ENCODE data around the gene NPLOC4.

Gene NPLOC4

DNA sequence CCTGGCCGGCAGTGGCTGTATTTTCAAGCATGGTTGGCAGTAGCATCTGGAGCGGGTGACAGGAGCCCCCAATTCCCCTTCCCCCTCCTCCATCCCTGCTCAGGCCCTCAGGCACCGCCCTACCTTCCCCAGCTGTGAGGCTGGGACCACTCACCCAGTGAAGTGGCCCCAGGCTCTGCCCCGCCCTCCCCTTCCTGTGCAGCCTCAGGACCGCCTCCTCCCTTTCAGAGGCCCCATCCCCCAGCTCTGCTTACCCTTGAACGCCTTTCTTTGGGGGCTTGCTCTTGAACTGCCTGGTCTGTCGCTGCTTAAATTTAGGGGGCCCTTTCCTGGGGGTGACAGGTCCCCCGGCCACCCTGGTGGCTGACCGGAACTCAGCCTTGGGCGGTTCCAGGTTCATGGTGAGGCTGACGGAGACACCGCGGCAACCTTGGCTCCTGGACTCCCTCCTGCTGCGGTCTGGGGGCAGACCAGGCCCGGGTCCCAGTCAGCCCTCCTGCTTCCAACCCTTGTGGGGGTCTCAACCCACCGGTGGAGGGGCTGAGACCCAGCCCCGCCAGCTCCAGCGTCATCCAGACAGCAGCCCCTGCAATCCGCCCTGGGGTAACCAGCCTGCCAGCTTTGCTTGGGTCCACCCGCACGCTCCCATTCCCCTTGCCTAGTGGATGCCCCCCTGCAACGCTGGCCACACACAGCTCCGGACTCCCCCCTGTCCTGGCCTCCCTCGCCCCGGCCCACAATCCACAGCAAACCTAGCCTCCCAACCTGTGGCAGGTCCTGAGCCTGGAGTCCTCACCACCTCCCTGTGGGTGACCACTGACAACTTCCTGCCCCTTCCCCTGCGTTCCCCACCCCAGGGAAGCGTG is 16.2 kb upstream of the NPLOC4 start (continued):
- TF ChIP-seq ZNF23 (tag by site-specific recombination; IDR thresholded peaks at IDR 0.05; ENCODE audit: borderline replicate concordance) (no peak), SP3 (tag by site-specific recombination; IDR thresholded peaks at IDR 0.05) (no peak), GLIS1 (tag by site-specific recombination; IDR thresholded peaks at IDR 0.05) (peak; percentile 83), GLIS2 (tag by site-specific recombination; IDR thresholded peaks at IDR 0.05) (peak; percentile 66), ZNF624 (tag by site-specific recombination; IDR thresholded peaks at IDR 0.05) (no peak)

DNA sequence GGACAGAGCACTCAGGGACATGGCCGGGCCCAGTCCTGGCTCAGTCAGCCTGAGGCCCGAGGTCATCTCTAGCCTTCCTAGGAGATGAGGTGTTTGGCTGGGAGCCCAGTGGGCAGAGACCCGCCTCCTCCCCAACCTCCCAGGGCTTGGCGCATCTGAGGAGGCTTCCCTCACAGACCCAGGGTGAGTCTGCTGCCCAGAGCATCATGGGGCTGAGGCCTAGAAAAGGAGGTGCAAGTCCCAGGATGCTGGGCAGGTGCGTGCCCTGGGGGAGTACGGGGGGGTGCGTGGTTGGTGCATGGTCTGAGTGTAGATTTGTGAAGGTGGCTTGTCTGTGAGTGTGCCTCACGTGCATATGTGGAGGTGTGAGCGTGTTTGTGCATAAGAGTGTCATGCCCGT is 14.8 kb upstream of the NPLOC4 start:
- no peak overlapping the region for H3K27ac ChIP-seq (ENCODE audit: extremely low read depth, low read depth, low read length)
- no peaks in the 10 kb centered on the region for H3K9me3 ChIP-seq (ENCODE audit: control insufficient read depth, insufficient read depth, low read depth, low read length)
- no peaks in the 10 kb centered on the region for H3K4me1 ChIP-seq (ENCODE audit: control insufficient read depth, insufficient read depth, low read length)
- no peak for TF ChIP-seq REPIN1 (tag by site-specific recombination; IDR thresholded peaks at IDR 0.05; ENCODE audit: low read depth)
- no peak for TF ChIP-seq ZSCAN30 (tag by site-specific recombination; IDR thresholded peaks at IDR 0.05)
- TF ChIP-seq ZBTB8A (tag by site-specific recombination; IDR thresholded peaks at IDR 0.05): no peak
- TF ChIP-seq SETDB1 (IDR thresholded peaks at IDR 0.05; ENCODE audit: insufficient read length, low read length): no peak
- no peak for TF ChIP-seq ZNF184 (tag by site-specific recombination; IDR thresholded peaks at IDR 0.05)
- TF ChIP-seq, protein P1, sequence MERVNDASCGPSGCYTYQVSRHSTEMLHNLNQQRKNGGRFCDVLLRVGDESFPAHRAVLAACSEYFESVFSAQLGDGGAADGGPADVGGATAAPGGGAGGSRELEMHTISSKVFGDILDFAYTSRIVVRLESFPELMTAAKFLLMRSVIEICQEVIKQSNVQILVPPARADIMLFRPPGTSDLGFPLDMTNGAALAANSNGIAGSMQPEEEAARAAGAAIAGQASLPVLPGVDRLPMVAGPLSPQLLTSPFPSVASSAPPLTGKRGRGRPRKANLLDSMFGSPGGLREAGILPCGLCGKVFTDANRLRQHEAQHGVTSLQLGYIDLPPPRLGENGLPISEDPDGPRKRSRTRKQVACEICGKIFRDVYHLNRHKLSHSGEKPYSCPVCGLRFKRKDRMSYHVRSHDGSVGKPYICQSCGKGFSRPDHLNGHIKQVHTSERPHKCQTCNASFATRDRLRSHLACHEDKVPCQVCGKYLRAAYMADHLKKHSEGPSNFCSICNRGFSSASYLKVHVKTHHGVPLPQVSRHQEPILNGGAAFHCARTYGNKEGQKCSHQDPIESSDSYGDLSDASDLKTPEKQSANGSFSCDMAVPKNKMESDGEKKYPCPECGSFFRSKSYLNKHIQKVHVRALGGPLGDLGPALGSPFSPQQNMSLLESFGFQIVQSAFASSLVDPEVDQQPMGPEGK (tag by site-specific recombination; IDR thresholded peaks at IDR 0.05): peak; percentile 29
- TF ChIP-seq GLIS1 (tag by site-specific recombination; IDR thresholded peaks at IDR 0.05): peak; percentile 97
- no peak for TF ChIP-seq ZNF202 (tag by site-specific recombination; IDR thresholded peaks at IDR 0.05; ENCODE audit: borderline replicate concordance)
- no peak for TF ChIP-seq ZNF501 (tag by site-specific recombination; IDR thresholded peaks at IDR 0.05)
- TF ChIP-seq, protein P2, sequence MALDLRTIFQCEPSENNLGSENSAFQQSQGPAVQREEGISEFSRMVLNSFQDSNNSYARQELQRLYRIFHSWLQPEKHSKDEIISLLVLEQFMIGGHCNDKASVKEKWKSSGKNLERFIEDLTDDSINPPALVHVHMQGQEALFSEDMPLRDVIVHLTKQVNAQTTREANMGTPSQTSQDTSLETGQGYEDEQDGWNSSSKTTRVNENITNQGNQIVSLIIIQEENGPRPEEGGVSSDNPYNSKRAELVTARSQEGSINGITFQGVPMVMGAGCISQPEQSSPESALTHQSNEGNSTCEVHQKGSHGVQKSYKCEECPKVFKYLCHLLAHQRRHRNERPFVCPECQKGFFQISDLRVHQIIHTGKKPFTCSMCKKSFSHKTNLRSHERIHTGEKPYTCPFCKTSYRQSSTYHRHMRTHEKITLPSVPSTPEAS (tag by site-specific recombination; IDR thresholded peaks at IDR 0.05): no peak
- TF ChIP-seq ZNF366 (tag by site-specific recombination; conservative IDR thresholded peaks at IDR 0.05): no peak
- TF ChIP-seq ZNF600 (tag by site-specific recombination; IDR thresholded peaks at IDR 0.05): peak; percentile 30; the same call in 1 of the 2 replicates
- TF ChIP-seq ZNF169 (tag by site-specific recombination; IDR thresholded peaks at IDR 0.05): no peak
- TF ChIP-seq ZIC2 (tag by site-specific recombination; IDR thresholded peaks at IDR 0.05): 0 out of 2 replicates have a peak, but pooled peaks have one; percentile 7
- no peak; the same call in 1 of the 2 replicates for TF ChIP-seq ZNF585B (tag by site-specific recombination; IDR thresholded peaks at IDR 0.05)
- TF ChIP-seq ZNF621 (tag by site-specific recombination; IDR thresholded peaks at IDR 0.05): no peak
- CTCF ChIA-PET: no interaction called here
- POLR2A ChIA-PET: no interaction called here
- no peak overlapping the region for H3K4me3 ChIP-seq (ENCODE audit: low read depth, low read length)
- H3K36me3 ChIP-seq (ENCODE audit: control insufficient read depth in 2 of 2, insufficient read depth in 1 of 2, low read length in 2 of 2): no peaks in the 10 kb centered on the region

DNA sequence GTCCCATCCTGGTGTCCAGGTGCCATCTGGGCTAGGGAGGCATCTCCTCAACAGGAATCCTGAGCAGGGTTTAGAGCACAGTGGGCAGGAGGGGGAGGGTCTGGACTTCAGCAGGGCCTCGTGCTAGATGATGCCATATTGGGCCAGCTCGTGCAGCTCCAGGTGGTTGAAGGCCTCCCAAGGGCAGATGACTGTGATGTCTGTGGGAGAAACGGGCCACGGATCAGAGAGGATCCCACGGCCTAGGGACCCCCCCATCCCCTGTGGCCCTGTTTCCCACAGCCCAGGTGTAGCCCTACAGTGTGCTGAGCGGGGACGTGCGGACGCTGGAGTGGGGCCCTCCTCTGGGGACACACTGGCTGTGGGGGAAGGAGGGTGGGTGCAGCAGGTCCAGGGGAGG is 14.0 kb upstream of the NPLOC4 start:
- CTCF ChIA-PET: no interaction called here
- H3K4me1 ChIP-seq (ENCODE audit: control insufficient read depth, insufficient read depth, low read length): no peaks in the 10 kb centered on the region
- no peaks in the 10 kb centered on the region for H3K36me3 ChIP-seq (ENCODE audit: control insufficient read depth in 2 of 2, insufficient read depth in 1 of 2, low read length in 2 of 2)
- POLR2A ChIA-PET: no interaction called here
- TF ChIP-seq ZBTB8A (tag by site-specific recombination; IDR thresholded peaks at IDR 0.05) (0 out of 2 replicates have a peak, but pooled peaks have one; percentile 28), ZNF600 (tag by site-specific recombination; IDR thresholded peaks at IDR 0.05) (peak; percentile 47), GLIS2 (tag by site-specific recombination; IDR thresholded peaks at IDR 0.05) (0 out of 2 replicates have a peak, but pooled peaks have one; percentile 12), ZSCAN23 (tag by site-specific recombination; IDR thresholded peaks at IDR 0.05) (no peak), GLIS1 (tag by site-specific recombination; IDR thresholded peaks at IDR 0.05) (peak; percentile 43), ZNF544 (tag by site-specific recombination; IDR thresholded peaks at IDR 0.05) (no peak)
- TF ChIP-seq, protein P3, sequence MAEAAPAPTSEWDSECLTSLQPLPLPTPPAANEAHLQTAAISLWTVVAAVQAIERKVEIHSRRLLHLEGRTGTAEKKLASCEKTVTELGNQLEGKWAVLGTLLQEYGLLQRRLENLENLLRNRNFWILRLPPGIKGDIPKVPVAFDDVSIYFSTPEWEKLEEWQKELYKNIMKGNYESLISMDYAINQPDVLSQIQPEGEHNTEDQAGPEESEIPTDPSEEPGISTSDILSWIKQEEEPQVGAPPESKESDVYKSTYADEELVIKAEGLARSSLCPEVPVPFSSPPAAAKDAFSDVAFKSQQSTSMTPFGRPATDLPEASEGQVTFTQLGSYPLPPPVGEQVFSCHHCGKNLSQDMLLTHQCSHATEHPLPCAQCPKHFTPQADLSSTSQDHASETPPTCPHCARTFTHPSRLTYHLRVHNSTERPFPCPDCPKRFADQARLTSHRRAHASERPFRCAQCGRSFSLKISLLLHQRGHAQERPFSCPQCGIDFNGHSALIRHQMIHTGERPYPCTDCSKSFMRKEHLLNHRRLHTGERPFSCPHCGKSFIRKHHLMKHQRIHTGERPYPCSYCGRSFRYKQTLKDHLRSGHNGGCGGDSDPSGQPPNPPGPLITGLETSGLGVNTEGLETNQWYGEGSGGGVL (tag by site-specific recombination; IDR thresholded peaks at IDR 0.05): 0 out of 2 replicates have a peak, but pooled peaks have one; percentile 33
- H3K27ac ChIP-seq (ENCODE audit: extremely low read depth, low read depth, low read length): no peak overlapping the region
- H3K9me3 ChIP-seq (ENCODE audit: control insufficient read depth, insufficient read depth, low read depth, low read length): no peaks in the 10 kb centered on the region
- no peak overlapping the region for H3K4me3 ChIP-seq (ENCODE audit: low read depth, low read length)

All from HEK293 (cell line).